ENCODE data around the gene DAO.
"Not testable (repeated sequence)": the region's sequence is repeated elsewhere in the genome, so short reads cannot be mapped to it uniquely, and the experiment has no call there.

DAO gene

GRCh38 chr12:108850854-108851573 lies 28.9 kb upstream of the DAO start:
- no peak for DNase-seq

GRCh38 chr12:108852674-108853309 lies 27.1 kb upstream of the DAO start:
- DNase-seq: no peak

- DNase-seq: no peak
These were observed 26.5 kb upstream of the DAO start for GRCh38 chr12:108853426-108853825.

- no peak for DNase-seq
These were observed 25.9 kb upstream of the DAO start for GRCh38 chr12:108853981-108854446.

- DNase-seq: no peak
These were observed 25.2 kb upstream of the DAO start for GRCh38 chr12:108854451-108855283.

GRCh38 chr12:108855284-108856169 lies 24.4 kb upstream of the DAO start:
- DNase-seq: no peak

- DNase-seq: no peak
These were observed 23.8 kb upstream of the DAO start for GRCh38 chr12:108856170-108856427.

- DNase-seq: no peak
These were observed 23.3 kb upstream of the DAO start for GRCh38 chr12:108856428-108857157.

- DNase-seq: no peak
These were observed 22.8 kb upstream of the DAO start for GRCh38 chr12:108857158-108857407.

GRCh38 chr12:108858311-108859074 lies 21.4 kb upstream of the DAO start:
- DNase-seq: no peak

GRCh38 chr12:108859141-108859922 lies 20.6 kb upstream of the DAO start:
- DNase-seq: not testable (repeated sequence)

GRCh38 chr12:108859923-108860291 lies 20.0 kb upstream of the DAO start:
- no peak for DNase-seq

- DNase-seq: no peak
These were observed 19.4 kb upstream of the DAO start for GRCh38 chr12:108860443-108860842.

GRCh38 chr12:108861878-108862587 lies 17.9 kb upstream of the DAO start:
- DNase-seq: no peak

GRCh38 chr12:108862588-108862959 lies 17.3 kb upstream of the DAO start:
- DNase-seq: no peak

GRCh38 chr12:108865169-108865568 lies 14.7 kb upstream of the DAO start:
- DNase-seq: no peak

GRCh38 chr12:108866083-108866482 lies 13.8 kb upstream of the DAO start:
- DNase-seq: not testable (repeated sequence)

GRCh38 chr12:108868781-108869180 lies 11.1 kb upstream of the DAO start:
- no peak for DNase-seq

GRCh38 chr12:108875280-108875679 lies 4.6 kb upstream of the DAO start:
- DNase-seq: no peak

- DNase-seq: no peak
These were observed 4.1 kb upstream of the DAO start for GRCh38 chr12:108875682-108876361.

All from NCI-H1436 (cell line).